HG02981 (cell line): Measurements from ENCODE around the gene HMX3.

Experiments
- ATAC-seq: cut with Tn5 transposase; IDR thresholded peaks from one replicate; pipeline ENCODE4 v1.9.1; 2021; ENCODE audit warnings: mild to moderate bottlenecking, moderate library complexity; ENCODE audit not compliant: unreplicated experiment

The HMX3 gene

DNA sequence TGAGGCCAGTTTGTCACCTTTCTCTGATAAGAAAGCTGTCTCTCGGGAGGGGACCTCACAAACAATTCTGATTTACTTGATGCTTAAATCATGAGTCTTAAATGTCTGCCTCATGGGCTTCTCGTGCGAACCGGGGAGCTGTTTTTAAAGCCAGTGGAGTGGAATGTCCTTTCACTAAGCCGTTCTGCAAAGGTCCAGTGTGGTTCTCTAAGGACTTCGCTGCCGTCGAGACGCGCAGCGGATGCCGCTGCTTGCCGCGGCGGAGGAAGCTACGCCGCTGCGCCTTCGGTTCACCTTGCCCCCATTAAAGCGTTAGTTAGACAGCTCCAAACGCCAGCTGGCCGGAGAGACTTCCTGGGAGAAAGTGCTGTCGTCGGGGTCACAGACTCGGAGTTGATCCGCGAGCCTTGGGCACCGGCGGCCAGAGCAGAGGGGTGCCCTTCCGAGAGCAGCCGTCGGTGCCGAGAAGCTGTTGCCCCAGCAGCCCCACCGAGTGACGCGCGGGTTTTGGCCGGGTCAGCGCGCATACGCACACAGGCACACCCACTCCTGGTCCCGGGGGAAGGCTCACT lies 1.3 kb upstream of the HMX3 start:
- no peak for ATAC-seq

GRCh38 chr10:123134915-123135414 lies 805 bp upstream of the HMX3 start:
- no peak for ATAC-seq

DNA sequence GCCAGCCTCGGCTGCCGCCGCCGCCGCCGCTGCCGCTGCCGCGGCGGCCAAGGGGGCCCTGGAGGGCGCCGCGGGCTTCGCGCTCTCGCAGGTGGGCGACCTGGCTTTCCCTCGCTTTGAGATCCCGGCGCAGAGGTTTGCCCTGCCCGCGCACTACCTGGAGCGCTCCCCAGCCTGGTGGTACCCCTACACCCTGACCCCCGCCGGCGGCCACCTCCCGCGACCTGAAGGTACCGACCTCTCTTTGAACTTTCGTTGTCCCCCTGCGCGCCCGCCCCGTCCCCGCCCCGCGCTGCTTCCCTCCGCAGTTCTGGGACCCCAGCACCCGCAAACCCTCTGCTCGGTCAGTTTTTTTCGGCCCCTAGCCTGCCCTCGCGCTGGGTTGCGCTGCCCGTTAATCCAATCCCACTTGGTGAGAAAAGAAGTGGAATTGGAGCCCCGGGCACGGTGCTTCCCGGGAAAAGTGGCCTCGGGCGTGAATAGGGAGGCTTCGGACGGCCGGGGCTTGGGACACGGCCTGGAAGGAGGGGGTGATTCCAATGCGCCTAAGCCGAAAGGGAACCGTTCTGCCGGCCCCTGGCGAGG lies 543 bp downstream of the HMX3 start:
- no peak for ATAC-seq

DNA sequence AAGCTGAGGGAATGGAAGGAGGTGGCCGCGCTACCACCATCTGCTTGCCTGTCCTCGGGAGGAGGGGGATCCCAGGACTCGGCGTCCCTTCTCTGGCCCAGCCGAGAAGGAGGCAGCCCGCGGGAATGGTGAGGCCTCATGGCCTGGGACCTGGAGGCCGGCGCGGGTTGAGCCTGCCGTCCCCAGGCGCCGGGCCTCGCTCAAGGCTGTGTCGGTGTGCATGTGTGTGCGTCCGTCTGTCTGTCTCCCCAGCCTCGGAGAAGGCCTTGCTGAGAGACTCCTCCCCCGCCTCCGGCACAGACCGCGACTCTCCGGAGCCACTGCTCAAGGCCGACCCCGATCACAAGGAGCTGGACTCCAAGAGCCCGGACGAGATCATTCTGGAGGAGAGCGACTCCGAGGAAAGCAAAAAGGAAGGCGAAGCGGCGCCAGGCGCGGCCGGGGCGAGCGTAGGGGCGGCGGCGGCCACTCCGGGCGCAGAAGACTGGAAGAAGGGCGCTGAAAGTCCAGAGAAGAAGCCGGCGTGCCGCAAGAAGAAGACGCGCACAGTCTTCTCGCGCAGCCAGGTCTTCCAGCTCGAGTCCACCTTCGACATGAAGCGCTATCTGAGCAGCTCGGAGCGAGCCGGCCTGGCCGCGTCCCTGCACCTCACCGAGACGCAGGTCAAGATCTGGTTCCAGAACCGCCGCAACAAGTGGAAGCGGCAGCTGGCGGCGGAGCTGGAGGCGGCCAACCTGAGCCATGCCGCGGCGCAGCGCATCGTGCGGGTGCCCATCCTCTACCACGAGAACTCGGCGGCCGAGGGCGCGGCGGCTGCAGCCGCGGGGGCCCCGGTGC lies 1.3 kb downstream of the HMX3 start:
- ATAC-seq, result no peak

DNA sequence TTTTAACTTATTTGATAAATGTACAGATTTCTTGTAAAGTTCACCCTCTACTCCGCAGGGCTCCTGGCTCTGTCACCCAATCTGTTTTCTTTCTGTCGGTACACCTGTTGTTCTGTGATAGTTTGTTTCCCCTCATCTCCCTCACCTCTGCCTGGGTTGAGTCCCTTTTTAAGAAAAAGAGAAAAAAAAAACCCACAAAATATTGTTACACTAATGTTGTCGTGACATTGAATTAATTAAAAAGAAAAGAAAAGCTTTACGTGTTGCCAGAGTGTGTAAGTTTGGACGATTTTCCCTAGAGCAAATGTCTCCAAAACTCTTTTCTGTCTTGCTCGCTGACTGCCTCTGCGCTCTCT lies 3.4 kb downstream of the HMX3 start:
- ATAC-seq, result no peak

- ATAC-seq, result no peak
Observed at GRCh38 chr10:123139521-123140163, 3.9 kb downstream of the HMX3 start.

GRCh38 chr10:123140164-123140982 lies 4.6 kb downstream of the HMX3 start:
- ATAC-seq, result no peak

DNA sequence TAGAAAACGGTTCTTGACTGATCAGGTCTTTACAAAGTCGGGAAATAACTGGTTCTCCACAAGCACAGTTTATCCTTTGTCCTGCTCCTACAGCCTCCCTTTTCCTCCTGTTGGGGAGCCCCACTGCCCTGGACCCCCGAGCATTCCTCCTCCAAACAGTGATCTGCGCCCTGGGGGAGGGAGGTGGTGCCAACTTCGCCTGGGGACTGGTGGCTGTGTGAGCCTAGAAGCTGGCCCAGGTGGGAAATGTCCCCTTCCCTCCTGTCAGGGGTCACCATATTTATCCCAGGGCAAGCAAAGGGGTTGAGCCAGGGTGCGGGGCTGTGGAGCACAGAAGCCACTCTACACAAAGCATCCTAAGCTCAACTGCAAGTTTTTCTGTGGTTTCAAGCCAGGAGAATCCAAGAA lies 5.2 kb downstream of the HMX3 start:
- no peak for ATAC-seq

DNA sequence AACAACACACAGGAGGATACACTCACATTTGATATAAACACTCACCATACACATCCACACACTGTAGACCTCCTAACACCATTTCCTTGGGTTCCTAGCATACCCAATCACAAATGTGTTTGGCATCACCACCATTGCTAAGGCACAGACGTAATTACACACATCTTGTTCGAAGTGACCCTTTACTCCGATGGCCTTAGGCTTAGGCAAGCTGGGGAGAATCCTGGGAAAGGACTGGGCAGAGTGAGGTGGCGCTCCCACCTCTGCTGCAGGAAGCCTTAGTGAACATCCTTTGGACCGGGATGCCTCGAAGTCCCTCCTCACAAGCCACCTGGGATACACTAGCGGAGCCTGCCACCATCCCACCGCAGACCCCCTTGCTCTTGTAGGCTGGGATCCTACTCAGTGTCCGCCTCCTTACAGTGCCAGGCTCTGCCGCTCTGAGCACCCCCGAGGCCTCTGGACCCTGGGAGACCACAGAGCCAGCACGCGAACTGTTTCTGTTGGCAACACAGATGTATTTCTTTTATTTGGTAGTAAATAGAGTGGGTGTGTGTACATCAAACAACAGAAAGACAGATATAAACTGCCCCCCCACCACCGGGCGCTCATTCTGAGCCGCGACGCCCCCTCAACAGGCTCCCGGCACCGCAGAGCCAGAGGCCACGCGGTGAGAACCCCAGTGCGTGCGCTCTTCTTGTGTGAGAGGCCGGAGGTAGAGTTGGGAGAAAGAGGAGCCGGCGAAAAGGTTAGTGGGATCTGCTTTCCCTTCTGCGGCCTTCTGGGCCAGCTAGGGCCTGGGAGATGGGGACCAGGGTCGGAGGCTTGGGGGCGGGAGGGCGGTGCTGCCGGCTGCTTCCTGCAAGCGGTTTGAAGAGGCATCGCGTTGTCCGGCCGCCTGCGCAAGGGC lies 6.3 kb downstream of the HMX3 start:
- ATAC-seq, result no peak

DNA sequence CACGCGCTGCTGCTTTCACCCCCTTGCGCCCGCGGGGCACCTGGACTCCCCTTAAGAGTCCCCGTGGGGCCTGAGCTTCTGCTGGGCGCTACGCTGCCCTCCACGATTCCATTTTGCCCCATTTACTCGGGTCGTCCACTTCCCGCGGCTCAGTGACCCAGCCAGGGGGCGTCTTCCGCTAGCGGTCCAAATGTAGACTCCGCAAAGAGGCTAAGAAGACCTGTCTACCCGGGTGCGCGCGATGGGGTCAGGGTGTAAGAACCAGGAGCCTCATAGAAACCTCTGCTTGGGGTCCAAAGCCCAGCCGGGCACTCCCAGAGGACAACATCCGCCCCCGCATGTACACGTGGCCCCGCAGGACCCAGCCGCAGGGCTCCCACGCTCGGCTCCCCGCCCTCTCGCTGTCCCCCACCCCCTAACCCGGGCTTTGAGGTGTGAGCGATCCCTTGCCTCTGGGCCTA lies 7.0 kb downstream of the HMX3 start:
- no peak for ATAC-seq

- no peak for ATAC-seq
Observed at GRCh38 chr10:123143162-123143824, 7.5 kb downstream of the HMX3 start.

GRCh38 chr10:123143825-123144168 lies 8.0 kb downstream of the HMX3 start:
- ATAC-seq, result no peak

- ATAC-seq, result no peak
Observed at GRCh38 chr10:123144697-123145541, 9.1 kb downstream of the HMX3 start.

GRCh38 chr10:123145542-123146012 lies 9.8 kb downstream of the HMX3 start:
- ATAC-seq, result no peak

- ATAC-seq, result no peak
Observed at GRCh38 chr10:123146013-123146893, 10.5 kb downstream of the HMX3 start.

DNA sequence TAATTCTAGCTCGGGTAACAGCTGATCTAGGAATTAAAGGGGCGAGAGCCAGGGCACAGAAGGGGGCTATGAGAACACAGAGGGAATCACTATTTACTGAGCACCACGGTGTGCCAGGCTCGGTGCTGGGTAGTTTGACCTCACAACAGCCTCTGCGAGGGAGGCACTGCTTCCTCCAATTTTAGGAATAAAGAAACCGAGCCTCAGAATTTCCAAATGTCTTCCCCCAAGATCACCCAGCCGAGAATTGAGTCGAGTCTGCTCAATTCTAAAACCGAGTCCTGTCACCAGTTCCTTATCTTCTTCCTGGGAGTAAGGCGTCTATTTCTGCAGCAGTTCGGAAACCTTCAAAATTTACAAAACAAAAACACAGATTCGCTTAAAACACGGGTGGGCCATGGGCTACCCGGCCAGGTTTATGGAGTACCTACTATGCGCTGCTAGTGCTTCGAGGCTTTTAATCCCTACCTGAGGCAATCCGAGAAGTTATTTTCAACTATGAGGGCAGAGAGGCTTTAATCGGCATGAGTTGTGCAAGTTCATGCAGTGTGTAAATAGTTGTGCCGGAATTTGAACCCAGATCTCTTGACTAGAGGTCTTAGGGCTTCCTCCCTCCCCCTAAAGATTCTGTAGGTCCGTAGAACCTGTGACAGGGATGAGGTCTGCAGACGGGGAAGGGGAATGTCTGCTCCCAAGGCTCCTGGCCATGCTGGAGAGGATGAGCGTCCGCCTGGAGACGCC lies 11.3 kb downstream of the HMX3 start:
- ATAC-seq, result no peak
